Renal cortex interstitium (tissue), 11 donors: Measurements from ENCODE around the gene CTSO. TPM values are rescaled to one million over a fixed set of nuclear protein-coding genes. Genes with fewer than 3 reads are reported as not detected.
"Not testable (repeated sequence)": the region's sequence is repeated elsewhere in the genome, so short reads cannot be mapped to it uniquely, and the experiment has no call there.

Experiments
- DNase-seq, 11 donors: peaks; one replicate each; pipeline ENCODE4 v3.0.0-alpha.2; 2013; ENCODE audit warnings: low read depth in 9 of 11, low spot score in 4 of 11; ENCODE audit errors: extremely low read depth in 1 of 11
- polyA plus RNA-seq, 3 donors: library from polyadenylated mRNA; unstranded; fragments of 120-200 nt; gene quantifications; one replicate each; pipeline ENCODE4 v1.2.1, GENCODE V29; 2013; ENCODE audit not compliant: insufficient read length in 3 of 3

Gene CTSO
- polyA plus RNA-seq, 3 donors, result 36.0 to 44.0 (median 40.8) TPM

GRCh38 chr4:155964016-155964891, 10.6 kb upstream of the CTSO start:
- DNase-seq, result no peak

- DNase-seq, result no peak
These were observed 9.1 kb upstream of the CTSO start for GRCh38 chr4:155962767-155963166.

GRCh38 chr4:155961575-155961974, 7.9 kb upstream of the CTSO start:
- no peak for DNase-seq

- DNase-seq, result no peak
These were observed 6.9 kb upstream of the CTSO start for GRCh38 chr4:155960522-155960921.

- DNase-seq, result no peak
These were observed 5.8 kb upstream of the CTSO start for GRCh38 chr4:155959417-155959816.

- DNase-seq, result no peak
These were observed 2.8 kb upstream of the CTSO start for GRCh38 chr4:155956461-155956860.

GRCh38 chr4:155954939-155955338, 1.3 kb upstream of the CTSO start:
- DNase-seq, result no peak

- no peak for DNase-seq
These were observed 536 bp upstream of the CTSO start for GRCh38 chr4:155954118-155954685.

- peak in 3 of 11 donors; percentile 3 to 20 (median 11) for DNase-seq
These were observed 1.2 kb downstream of the CTSO start for GRCh38 chr4:155952501-155952901.

GRCh38 chr4:155950461-155950860, 3.2 kb downstream of the CTSO start:
- DNase-seq, result no peak

GRCh38 chr4:155948541-155948940, 5.1 kb downstream of the CTSO start:
- no peak for DNase-seq

GRCh38 chr4:155946486-155946885, 7.2 kb downstream of the CTSO start:
- DNase-seq, result no peak

- DNase-seq, result no peak
These were observed 9.2 kb downstream of the CTSO start for GRCh38 chr4:155944516-155944915.

GRCh38 chr4:155943605-155944291, 9.9 kb downstream of the CTSO start:
- no peak for DNase-seq

- DNase-seq, result no peak
These were observed 11.8 kb downstream of the CTSO start for GRCh38 chr4:155941820-155942219.

GRCh38 chr4:155941085-155941790, 12.4 kb downstream of the CTSO start:
- no peak for DNase-seq

- no peak for DNase-seq
These were observed 18.2 kb downstream of the CTSO start for GRCh38 chr4:155935389-155935986.

- not testable (repeated sequence) for DNase-seq
These were observed 19.0 kb downstream of the CTSO start for GRCh38 chr4:155934634-155935033.

GRCh38 chr4:155931634-155932033, 22.0 kb downstream of the CTSO start:
- DNase-seq, result no peak
